ENCODE measurements around the gene DNAJC10. TPM values are rescaled to one million over a fixed set of nuclear protein-coding genes. Genes with fewer than 3 reads are reported as not detected.

The DNAJC10 gene
- total RNA-seq, 2 experiments from 2014 or later = 117 to 227 TPM

- H3K9me2 ChIP-seq (ENCODE audit: insufficient read depth, low read length) = no peaks in the 10 kb centered on the region
- H3K4me2 ChIP-seq (ENCODE audit: low read length) = no peak overlapping the region
- TF ChIP-seq, protein P1, sequence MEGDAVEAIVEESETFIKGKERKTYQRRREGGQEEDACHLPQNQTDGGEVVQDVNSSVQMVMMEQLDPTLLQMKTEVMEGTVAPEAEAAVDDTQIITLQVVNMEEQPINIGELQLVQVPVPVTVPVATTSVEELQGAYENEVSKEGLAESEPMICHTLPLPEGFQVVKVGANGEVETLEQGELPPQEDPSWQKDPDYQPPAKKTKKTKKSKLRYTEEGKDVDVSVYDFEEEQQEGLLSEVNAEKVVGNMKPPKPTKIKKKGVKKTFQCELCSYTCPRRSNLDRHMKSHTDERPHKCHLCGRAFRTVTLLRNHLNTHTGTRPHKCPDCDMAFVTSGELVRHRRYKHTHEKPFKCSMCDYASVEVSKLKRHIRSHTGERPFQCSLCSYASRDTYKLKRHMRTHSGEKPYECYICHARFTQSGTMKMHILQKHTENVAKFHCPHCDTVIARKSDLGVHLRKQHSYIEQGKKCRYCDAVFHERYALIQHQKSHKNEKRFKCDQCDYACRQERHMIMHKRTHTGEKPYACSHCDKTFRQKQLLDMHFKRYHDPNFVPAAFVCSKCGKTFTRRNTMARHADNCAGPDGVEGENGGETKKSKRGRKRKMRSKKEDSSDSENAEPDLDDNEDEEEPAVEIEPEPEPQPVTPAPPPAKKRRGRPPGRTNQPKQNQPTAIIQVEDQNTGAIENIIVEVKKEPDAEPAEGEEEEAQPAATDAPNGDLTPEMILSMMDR (conservative IDR thresholded peaks at IDR 0.05; ENCODE audit: low read length) = no peak
- no peak for TF ChIP-seq EZH2phosphoT487 (IDR thresholded peaks at IDR 0.05; ENCODE audit: borderline replicate concordance, low read depth, low read length)
- H4K20me1 ChIP-seq (ENCODE audit: insufficient read depth, low read length) = no peaks in the 10 kb centered on the region
- BruUV-seq (replicated peaks) = no TSS peak
- intact Hi-C loops (cut with micrococcal nuclease; ENCODE audit: unreplicated experiment) = loop anchor here (1.0 kb wide), 1 partner anchor 196 kb away; no protein-coding TSS in a partner anchor
- H3K27ac ChIP-seq (ENCODE audit: low read depth, low read length, poor library complexity, severe bottlenecking) = no peak overlapping the region
- no peak overlapping the region for H3K4me3 ChIP-seq (ENCODE audit: low read depth, low read length, poor library complexity, severe bottlenecking)
- no peaks in the 10 kb centered on the region for H3K79me2 ChIP-seq (ENCODE audit: insufficient read depth, low read depth, low read length)
- POLR2A ChIA-PET = interaction anchor here (1.2 to 1.9 kb wide), 6 partner anchors 10 to 206 kb away, joined by 3 to 6 read pairs (median 4); no protein-coding TSS in a partner anchor
- peaks cover 19% of the 10 kb centered on the region for H3K36me3 ChIP-seq (ENCODE audit: insufficient read depth, low read length)
- H2AFZ ChIP-seq (ENCODE audit: low read length) = no peak overlapping the region
- CTCF ChIA-PET (ENCODE audit: unreplicated experiment) = interaction anchor here (1.1 kb wide), 1 partner anchor 195 kb away, joined by 3 read pairs; no protein-coding TSS in a partner anchor
- no peak for DNase-seq (ENCODE audit: low spot score)
- H3K9me3 ChIP-seq (ENCODE audit: low read length) = no peaks in the 10 kb centered on the region
- no peaks in the 10 kb centered on the region for H3K4me1 ChIP-seq (ENCODE audit: insufficient read depth, low read length, poor library complexity, severe bottlenecking)
These were observed 68.1 kb downstream of the DNAJC10 start for GRCh38 chr2:182784058-182784706.

GRCh38 chr2:182784777-182785176 lies 68.7 kb downstream of the DNAJC10 start:
- peaks cover 14% of the 10 kb centered on the region for H3K36me3 ChIP-seq (ENCODE audit: insufficient read depth, low read length)
- H2AFZ ChIP-seq (ENCODE audit: low read length) = no peak overlapping the region
- intact Hi-C loops (cut with micrococcal nuclease; ENCODE audit: unreplicated experiment) = loop anchor here (1.0 kb wide), 1 partner anchor 196 kb away; no protein-coding TSS in a partner anchor
- H3K79me2 ChIP-seq (ENCODE audit: insufficient read depth, low read depth, low read length) = no peaks in the 10 kb centered on the region
- no peaks in the 10 kb centered on the region for H4K20me1 ChIP-seq (ENCODE audit: insufficient read depth, low read length)
- peak; percentile 57 for DNase-seq (ENCODE audit: low spot score)
- ChIA-PET POLR2A (interaction anchor here (1.2 to 1.9 kb wide), 6 partner anchors 9 to 205 kb away, joined by 3 to 6 read pairs (median 4); no protein-coding TSS in a partner anchor), CTCF (ENCODE audit: unreplicated experiment) (interaction anchor here (1.1 kb wide), 1 partner anchor 195 kb away, joined by 3 read pairs; no protein-coding TSS in a partner anchor)
- H3K9me2 ChIP-seq (ENCODE audit: insufficient read depth, low read length) = no peaks in the 10 kb centered on the region
- no peaks in the 10 kb centered on the region for H3K9me3 ChIP-seq (ENCODE audit: low read length)
- BruUV-seq (replicated peaks) = no TSS peak
- no peak for TF ChIP-seq EZH2phosphoT487 (IDR thresholded peaks at IDR 0.05; ENCODE audit: borderline replicate concordance, low read depth, low read length)
- TF ChIP-seq, protein P1 (conservative IDR thresholded peaks at IDR 0.05; ENCODE audit: low read length) = peak; percentile 90
- no peak overlapping the region for H3K4me3 ChIP-seq (ENCODE audit: low read depth, low read length, poor library complexity, severe bottlenecking)
- no peak overlapping the region for H3K27ac ChIP-seq (ENCODE audit: low read depth, low read length, poor library complexity, severe bottlenecking)
- H3K4me1 ChIP-seq (ENCODE audit: insufficient read depth, low read length, poor library complexity, severe bottlenecking) = no peaks in the 10 kb centered on the region
- no peak overlapping the region for H3K4me2 ChIP-seq (ENCODE audit: low read length)

DNA sequence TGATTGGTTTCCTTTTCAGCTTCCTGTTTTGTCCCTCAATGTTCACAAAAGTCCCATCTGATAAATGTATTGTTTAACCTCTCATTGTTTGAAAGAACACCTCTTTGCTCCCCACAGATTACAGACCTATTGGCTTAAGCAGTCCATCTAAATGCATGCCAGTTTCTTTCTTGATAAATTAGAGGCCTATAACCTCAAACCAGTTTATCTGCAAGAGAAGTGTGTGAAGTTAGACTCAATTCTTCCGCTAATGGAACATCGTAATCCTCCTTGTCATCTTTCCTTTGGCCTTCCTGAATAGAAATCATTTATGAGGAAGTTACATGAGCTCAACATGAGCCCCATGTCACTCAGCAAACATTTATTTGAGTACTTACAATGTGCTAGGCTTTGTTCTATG lies 76.4 kb downstream of the DNAJC10 start:
- no peaks in the 10 kb centered on the region for H3K79me2 ChIP-seq (ENCODE audit: insufficient read depth, low read depth, low read length)
- H3K27ac ChIP-seq (ENCODE audit: low read depth, low read length, poor library complexity, severe bottlenecking) = no peak overlapping the region
- no peaks in the 10 kb centered on the region for H3K9me2 ChIP-seq (ENCODE audit: insufficient read depth, low read length)
- H3K4me3 ChIP-seq (ENCODE audit: low read depth, low read length, poor library complexity, severe bottlenecking) = no peak overlapping the region
- no peaks in the 10 kb centered on the region for H3K36me3 ChIP-seq (ENCODE audit: insufficient read depth, low read length)
- H3K4me1 ChIP-seq (ENCODE audit: insufficient read depth, low read length, poor library complexity, severe bottlenecking) = no peaks in the 10 kb centered on the region
- H3K4me2 ChIP-seq (ENCODE audit: low read length) = no peak overlapping the region
- no TSS peak for BruUV-seq (replicated peaks)
- no peak for DNase-seq (ENCODE audit: low spot score)
- CTCF ChIA-PET (ENCODE audit: unreplicated experiment) = no interaction called here
- POLR2A ChIA-PET = interaction anchor here (0.7 to 1.5 kb wide), 4 partner anchors 9 to 239 kb away, joined by 3 to 4 read pairs (median 3); no protein-coding TSS in a partner anchor
- H2AFZ ChIP-seq (ENCODE audit: low read length) = no peak overlapping the region
- no peaks in the 10 kb centered on the region for H4K20me1 ChIP-seq (ENCODE audit: insufficient read depth, low read length)
- intact Hi-C loops (cut with micrococcal nuclease; ENCODE audit: unreplicated experiment) = no loop called here
- H3K9me3 ChIP-seq (ENCODE audit: low read length) = no peaks in the 10 kb centered on the region
- TF ChIP-seq, protein P1 (conservative IDR thresholded peaks at IDR 0.05; ENCODE audit: low read length) = no peak
- TF ChIP-seq EZH2phosphoT487 (IDR thresholded peaks at IDR 0.05; ENCODE audit: borderline replicate concordance, low read depth, low read length) = no peak
